SK-N-SH (cell line): Measurements from ENCODE around the gene PCDHGA5. TPM values are rescaled to one million over a fixed set of nuclear protein-coding genes. Genes with fewer than 3 reads are reported as not detected.
"Not testable (repeated sequence)": the region's sequence is repeated elsewhere in the genome, so short reads cannot be mapped to it uniquely, and the experiment has no call there.

Source experiments
- CTCF ChIA-PET: fragments of 300-600, 350-600 bp; formaldehyde crosslinking; extraction: SDS; loops from one replicate; lab custom pipeline; 2021; lab: Yijun Ruan, JAX
- POLR2A ChIA-PET: fragments of 350-600 bp; sonication (Branson Sonifier 250); formaldehyde crosslinking; extraction: SDS; loops from one replicate; lab custom pipeline; 2020; ENCODE audit warnings: antibody characterized with exemption, inconsistent platforms; lab: Yijun Ruan, JAX
- DNase-seq: peaks from one replicate; pipeline ENCODE4 v3.0.0; 2012
- H2AFZ ChIP-seq: fragments of 200-600 bp; sonication (generic); 2 replicates; pipeline ENCODE4 v1.8.1; 2016; ENCODE audit warnings: antibody characterized with exemption, mild to moderate bottlenecking, low read depth
- H3F3A ChIP-seq: fragments of 200-600 bp; sonication (generic); replicated peaks from 2 replicates; pipeline ENCODE3; 2016; ENCODE audit warnings: antibody characterized with exemption, mild to moderate bottlenecking; ENCODE audit not compliant: insufficient read depth
- H3K27ac ChIP-seq, 2 experiments: fragments of 200-500 bp in 1 of 2; fragments of 200-600 bp in 1 of 2; sonication (Bioruptor generic) in 1 of 2; sonication (generic), shearing (Covaris generic) in 1 of 2; 2 replicates each; pipeline versions ENCODE4 v1.5.1 to v1.6.1; 2014 to 2016; ENCODE audit warnings: low read depth in 2 of 2, inconsistent platforms in 1 of 2, low read length in 1 of 2, mild to moderate bottlenecking in 1 of 2, mixed read lengths in 1 of 2
- H3K27me3 ChIP-seq: fragments of 200-600 bp; sonication (generic), shearing (Covaris generic); 2 replicates; pipeline ENCODE4 v1.6.1; 2016; ENCODE audit warnings: mixed run types; ENCODE audit not compliant: insufficient read depth
- H3K36me3 ChIP-seq, 2 experiments: fragments of 200-500 bp in 1 of 2; fragments of 200-600 bp in 1 of 2; sonication (Bioruptor generic) in 1 of 2; sonication (generic) in 1 of 2; replicated peaks in 1 of 2; 2 replicates each; pipeline versions ENCODE3 to v1.5.1; 2014 to 2016; ENCODE audit warnings: low read length in 1 of 2, mild to moderate bottlenecking in 1 of 2; ENCODE audit not compliant: insufficient read depth in 2 of 2, control insufficient read depth in 1 of 2
- H3K4me1 ChIP-seq, 2 experiments: fragments of 200-500 bp in 1 of 2; fragments of 200-600 bp in 1 of 2; sonication (Bioruptor generic) in 1 of 2; sonication (generic), shearing (Covaris generic) in 1 of 2; 2 replicates each; pipeline versions ENCODE4 v1.5.1 to v1.6.1; 2014 to 2016; ENCODE audit warnings: low read depth in 1 of 2, low read length in 1 of 2, mixed run types in 1 of 2; ENCODE audit not compliant: insufficient read depth in 2 of 2, control insufficient read depth in 1 of 2
- H3K4me2 ChIP-seq: fragments of 200-600 bp; sonication (generic), shearing (Covaris generic); 2 replicates; pipeline ENCODE4 v1.6.1; 2017; ENCODE audit warnings: mixed run types
- H3K4me3 ChIP-seq, 2 experiments: fragments of 200-500 bp in 1 of 2; fragments of 200-600 bp in 1 of 2; sonication (Bioruptor generic) in 1 of 2; sonication (generic), shearing (Covaris generic) in 1 of 2; 2 replicates each; pipeline versions ENCODE4 v1.5.1 to v1.8.1; 2014 to 2016; ENCODE audit warnings: low read depth in 2 of 2, inconsistent platforms in 1 of 2, low read length in 1 of 2, mild to moderate bottlenecking in 1 of 2, mixed read lengths in 1 of 2, moderate library complexity in 1 of 2
- H3K79me2 ChIP-seq: fragments of 200-600 bp; sonication (generic); 2 replicates; pipeline ENCODE4 v1.8.1; 2017; ENCODE audit warnings: mild to moderate bottlenecking; ENCODE audit not compliant: insufficient read depth
- H3K9ac ChIP-seq: fragments of 200-600 bp; sonication (generic); 2 replicates; pipeline ENCODE4 v1.6.1; 2017; ENCODE audit warnings: mixed run types
- H3K9me2 ChIP-seq: fragments of 200-600 bp; sonication (generic); 2 replicates; pipeline ENCODE4 v1.6.1; 2017; ENCODE audit warnings: mixed run types
- H3K9me3 ChIP-seq: fragments of 200-600 bp; sonication (generic); 2 replicates; pipeline ENCODE4 v1.6.1; 2017; ENCODE audit warnings: mixed run types, mild to moderate bottlenecking, moderate library complexity
- H4K20me1 ChIP-seq: fragments of 200-600 bp; sonication (generic); 2 replicates; pipeline ENCODE4 v1.6.1; 2017; ENCODE audit warnings: mild to moderate bottlenecking, mixed run types; ENCODE audit not compliant: insufficient read depth
- CTCF ChIP-seq: fragments of 200-600 bp; sonication (generic); IDR thresholded peaks from 2 replicates; pipeline ENCODE4 v1.6.1; 2017; ENCODE audit warnings: antibody characterized with exemption, mild to moderate bottlenecking, moderate library complexity
- ELF1 ChIP-seq: IDR thresholded peaks from 2 replicates; pipeline ENCODE4 v1.4.0; 2012
- EZH2phosphoT487 ChIP-seq: fragments of 200-600 bp; sonication (generic); IDR thresholded peaks from 2 replicates; pipeline ENCODE4 v1.6.1; 2017; ENCODE audit warnings: low read depth, mixed run types, mild to moderate bottlenecking, antibody characterized with exemption, moderate library complexity, borderline replicate concordance
- FOSL2 ChIP-seq: IDR thresholded peaks from 2 replicates; pipeline ENCODE4 v1.4.0; 2012; ENCODE audit warnings: low read depth, mild to moderate bottlenecking, moderate library complexity, borderline replicate concordance
- FOXM1 ChIP-seq: IDR thresholded peaks from 2 replicates; pipeline ENCODE4 v1.4.0; 2012; ENCODE audit warnings: low read depth, mild to moderate bottlenecking
- IRF3 ChIP-seq: fragments of 150-350 bp; IDR thresholded peaks from 2 replicates; pipeline ENCODE4 v1.6.1; 2016; ENCODE audit warnings: mild to moderate bottlenecking, low read depth, low read length
- JUND ChIP-seq: IDR thresholded peaks from 2 replicates; pipeline ENCODE4 v1.4.0; 2012
- MEF2A ChIP-seq: IDR thresholded peaks from 2 replicates; pipeline ENCODE4 v1.4.0; 2012; ENCODE audit warnings: low read depth, borderline replicate concordance
- NFIC ChIP-seq: IDR thresholded peaks from 2 replicates; pipeline ENCODE4 v1.4.0; 2012; ENCODE audit warnings: borderline replicate concordance
- NRF1 ChIP-seq: IDR thresholded peaks from 2 replicates; pipeline ENCODE4 v1.6.1; 2012; ENCODE audit warnings: low read depth, mild to moderate bottlenecking, low read length
- POLR2AphosphoS5 ChIP-seq: IDR thresholded peaks from 2 replicates; pipeline ENCODE4 v1.6.1; 2012; ENCODE audit warnings: low read depth, low read length
- RCOR1 ChIP-seq: fragments of 150-350 bp; IDR thresholded peaks from 2 replicates; pipeline ENCODE4 v1.6.1; 2017; ENCODE audit warnings: antibody characterized with exemption, low read length
- SMC3 ChIP-seq: IDR thresholded peaks from 2 replicates; pipeline ENCODE4 v1.6.1; 2012; ENCODE audit warnings: low read depth, low read length, improper control_type of control experiment
- TAF1 ChIP-seq: IDR thresholded peaks from 2 replicates; pipeline ENCODE4 v1.6.1; 2012; ENCODE audit warnings: low read depth, mild to moderate bottlenecking, low read length, moderate library complexity, borderline replicate concordance
- TCF12 ChIP-seq: IDR thresholded peaks from 2 replicates; pipeline ENCODE4 v1.4.0; 2012
- USF2 ChIP-seq: fragments of 150-350 bp; IDR thresholded peaks from 2 replicates; pipeline ENCODE4 v1.6.1; 2017; ENCODE audit warnings: antibody characterized with exemption, low read length, low read depth, borderline replicate concordance
- YY1 ChIP-seq: IDR thresholded peaks from 2 replicates; pipeline ENCODE4 v1.4.0; 2012; ENCODE audit warnings: low read depth, mild to moderate bottlenecking
- ZBTB33 ChIP-seq: IDR thresholded peaks from 2 replicates; pipeline ENCODE4 v1.4.0; 2012; ENCODE audit warnings: low read depth, borderline replicate concordance
- whole genome bisulfite sequencing: methylation state at CpG from one replicate; pipeline ENCODE4 v1.1.6; 2017; ENCODE audit warnings: low lambda C conversion rate; 5-methylcytosine and 5-hydroxymethylcytosine counted together
- polyA plus RNA-seq, 3 experiments: library from polyadenylated mRNA; depleted of rRNA; stranded (reverse); fragments of >200 nt; gene quantifications; 2 replicates each; pipeline ENCODE4 v1.2.3, GENCODE V29; 2012
- TF ChIP-seq, protein P1 (sequence below): IDR thresholded peaks from 2 replicates; pipeline ENCODE4; 2012
- TF ChIP-seq, protein P2 (sequence below): IDR thresholded peaks from 2 replicates; pipeline ENCODE4 v1.4.0; 2012; ENCODE audit warnings: low read depth, borderline replicate concordance

PCDHGA5 gene
- 0.57 and 0.71 TPM in 2 replicates for polyA plus RNA-seq (2012; rRNA removed)
- polyA plus RNA-seq (2012; cell fraction: cytosol; rRNA removed) = 0.27 and 0.31 TPM in 2 replicates
- 1.5 and 1.8 TPM in 2 replicates for polyA plus RNA-seq (2012; cell fraction: nucleus; rRNA removed)

- no peaks in the 10 kb centered on the region for H3K27me3 ChIP-seq
- no peak within 1 kb of the TSS for H2AFZ ChIP-seq
- H3F3A ChIP-seq = no peaks in the 10 kb centered on the region
- no peak within 1 kb of the TSS for H3K9ac ChIP-seq
- DNase-seq = no peak
- no peaks in the 10 kb centered on the region for H3K9me2 ChIP-seq
- H3K4me2 ChIP-seq = no peak within 1 kb of the TSS
- WGBS = 62% methylated on average over 34 of the region's 34 CpGs
- peaks cover 7% of the 10 kb centered on the region; the same call in 1 of the 2 replicates for H3K9me3 ChIP-seq
- TF ChIP-seq ELF1 = no peak
- TF ChIP-seq EZH2phosphoT487 = no peak
- TF ChIP-seq TCF12 = no peak
- no peak for TF ChIP-seq TAF1
- TF ChIP-seq NFIC = no peak
- TF ChIP-seq FOSL2 = no peak
- no peak for TF ChIP-seq USF2
- TF ChIP-seq, protein P1, sequence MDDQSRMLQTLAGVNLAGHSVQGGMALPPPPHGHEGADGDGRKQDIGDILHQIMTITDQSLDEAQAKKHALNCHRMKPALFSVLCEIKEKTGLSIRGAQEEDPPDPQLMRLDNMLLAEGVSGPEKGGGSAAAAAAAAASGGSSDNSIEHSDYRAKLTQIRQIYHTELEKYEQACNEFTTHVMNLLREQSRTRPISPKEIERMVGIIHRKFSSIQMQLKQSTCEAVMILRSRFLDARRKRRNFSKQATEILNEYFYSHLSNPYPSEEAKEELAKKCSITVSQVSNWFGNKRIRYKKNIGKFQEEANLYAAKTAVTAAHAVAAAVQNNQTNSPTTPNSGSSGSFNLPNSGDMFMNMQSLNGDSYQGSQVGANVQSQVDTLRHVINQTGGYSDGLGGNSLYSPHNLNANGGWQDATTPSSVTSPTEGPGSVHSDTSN = no peak
- no peak for TF ChIP-seq FOXM1
- no peak for TF ChIP-seq MEF2A
- TF ChIP-seq, protein P2, sequence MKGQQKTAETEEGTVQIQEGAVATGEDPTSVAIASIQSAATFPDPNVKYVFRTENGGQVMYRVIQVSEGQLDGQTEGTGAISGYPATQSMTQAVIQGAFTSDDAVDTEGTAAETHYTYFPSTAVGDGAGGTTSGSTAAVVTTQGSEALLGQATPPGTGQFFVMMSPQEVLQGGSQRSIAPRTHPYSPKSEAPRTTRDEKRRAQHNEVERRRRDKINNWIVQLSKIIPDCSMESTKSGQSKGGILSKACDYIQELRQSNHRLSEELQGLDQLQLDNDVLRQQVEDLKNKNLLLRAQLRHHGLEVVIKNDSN = no peak
- TF ChIP-seq RCOR1 = no peak
- TF ChIP-seq ZBTB33 = no peak
- no peak; the same call in 1 of the 2 replicates for TF ChIP-seq CTCF
- TF ChIP-seq JUND = no peak
- no peak for TF ChIP-seq NRF1
- TF ChIP-seq SMC3 = no peak
- TF ChIP-seq IRF3 = no peak
- TF ChIP-seq YY1 = no peak
- no peak for TF ChIP-seq POLR2AphosphoS5
- no peak within 1 kb of the TSS for H3K27ac ChIP-seq
- ChIA-PET POLR2A (no interaction called here), CTCF (interaction anchor here (0.9 to 1.4 kb wide), 3 partner anchors 14 to 194 kb away, joined by 3 to 7 read pairs (median 3); partner anchors contain the start of gene PCDHGB1)
- no peaks in the 10 kb centered on the region for H3K4me1 ChIP-seq
- H3K36me3 ChIP-seq = peaks cover 0 to 7% of the 10 kb centered on the region in 2 experiments
- no peak within 1 kb of the TSS for H3K4me3 ChIP-seq
- H4K20me1 ChIP-seq = no peaks in the 10 kb centered on the region
- no peaks in the 10 kb centered on the region for H3K79me2 ChIP-seq
These were observed at the start of gene PCDHGA5 for GRCh38 chr5:141363952-141364660. TSS of gene PCDHGA5 (plus strand) at chr5:141364162. CDS start at chr5:141364331, 169 bp downstream.

- Histone ChIP-seq H3K9me3 (peaks cover 40% of the 10 kb centered on the region), H3K36me3 (peaks cover 24 to 70% of the 10 kb centered on the region in 2 experiments), H3K79me2 (peaks cover 78% of the 10 kb centered on the region), H3F3A (peaks cover 20% of the 10 kb centered on the region)
- WGBS = 73% methylated on average over 4 of the region's 4 CpGs
- POLR2A ChIA-PET, H3K9me2 ChIP-seq, H3K4me1 ChIP-seq, DNase-seq, H3K4me3 ChIP-seq, H4K20me1 ChIP-seq, H2AFZ ChIP-seq, H3K9ac ChIP-seq, H3K27ac ChIP-seq, H3K4me2 ChIP-seq, H3K27me3 ChIP-seq: not testable (repeated sequence)
- CTCF ChIA-PET = interaction anchor here (0.7 to 5.4 kb wide), 3 partner anchors 9 to 246 kb away, joined by 3 to 36 read pairs (median 4); no protein-coding TSS in a partner anchor
These were observed 47.0 kb upstream of the PCDHGA5 start for GRCh38 chr5:141316963-141317362.
